HG02981 (cell line): ENCODE results near the gene PDE8A.

Source experiments
- ATAC-seq: cut with Tn5 transposase; IDR thresholded peaks from one replicate; pipeline ENCODE4 v1.9.1; 2021; ENCODE audit warnings: mild to moderate bottlenecking, moderate library complexity; ENCODE audit not compliant: unreplicated experiment

The PDE8A gene

GRCh38 chr15:85031086-85031943 is 49.7 kb downstream of the PDE8A start:
- no peak for ATAC-seq

GRCh38 chr15:85031944-85032558 is 50.4 kb downstream of the PDE8A start:
- no peak for ATAC-seq

GRCh38 chr15:85033148-85033547 is 51.5 kb downstream of the PDE8A start:
- no peak for ATAC-seq

GRCh38 chr15:85034276-85034675 is 52.6 kb downstream of the PDE8A start:
- ATAC-seq, result no peak

- no peak for ATAC-seq
Observed at GRCh38 chr15:85035980-85036379, 54.3 kb downstream of the PDE8A start.

- no peak for ATAC-seq
Observed at GRCh38 chr15:85036716-85037115, 55.1 kb downstream of the PDE8A start.

GRCh38 chr15:85037641-85038040 is 56.0 kb downstream of the PDE8A start:
- no peak for ATAC-seq

GRCh38 chr15:85041230-85041629 is 59.6 kb downstream of the PDE8A start:
- no peak for ATAC-seq

- ATAC-seq, result peak; percentile 46
Observed at GRCh38 chr15:85044251-85044853, 62.7 kb downstream of the PDE8A start.

- no peak for ATAC-seq
Observed at GRCh38 chr15:85044894-85045293, 63.2 kb downstream of the PDE8A start.

GRCh38 chr15:85045615-85046014 is 64.0 kb downstream of the PDE8A start:
- ATAC-seq, result no peak

- ATAC-seq, result peak; percentile 55
Observed at GRCh38 chr15:85047271-85047948, 65.8 kb downstream of the PDE8A start.

- ATAC-seq, result no peak
Observed at GRCh38 chr15:85048430-85048829, 66.8 kb downstream of the PDE8A start.

- ATAC-seq, result no peak
Observed at GRCh38 chr15:85049805-85050204, 68.1 kb downstream of the PDE8A start.

- ATAC-seq, result no peak
Observed at GRCh38 chr15:85059734-85060133, 78.1 kb downstream of the PDE8A start.

- no peak for ATAC-seq
Observed at GRCh38 chr15:85062560-85062959, 80.9 kb downstream of the PDE8A start.

GRCh38 chr15:85063088-85063487 is 81.4 kb downstream of the PDE8A start:
- no peak for ATAC-seq

GRCh38 chr15:85063522-85064079 is 81.9 kb downstream of the PDE8A start:
- ATAC-seq, result no peak

GRCh38 chr15:85064710-85065109 is 83.1 kb downstream of the PDE8A start:
- no peak for ATAC-seq

GRCh38 chr15:85071061-85071460 is 89.4 kb downstream of the PDE8A start:
- ATAC-seq, result no peak

- no peak for ATAC-seq
Observed at GRCh38 chr15:85071504-85071903, 89.8 kb downstream of the PDE8A start.
